Raji (cell line): Measurements from ENCODE around the gene QKI.

Experiments
- POLR2A ChIP-seq: IDR thresholded peaks from 2 replicates; pipeline ENCODE4 v1.6.1; 2011; ENCODE audit warnings: low read depth, low read length, control low read depth; ENCODE audit not compliant: insufficient read depth

The QKI gene

DNA sequence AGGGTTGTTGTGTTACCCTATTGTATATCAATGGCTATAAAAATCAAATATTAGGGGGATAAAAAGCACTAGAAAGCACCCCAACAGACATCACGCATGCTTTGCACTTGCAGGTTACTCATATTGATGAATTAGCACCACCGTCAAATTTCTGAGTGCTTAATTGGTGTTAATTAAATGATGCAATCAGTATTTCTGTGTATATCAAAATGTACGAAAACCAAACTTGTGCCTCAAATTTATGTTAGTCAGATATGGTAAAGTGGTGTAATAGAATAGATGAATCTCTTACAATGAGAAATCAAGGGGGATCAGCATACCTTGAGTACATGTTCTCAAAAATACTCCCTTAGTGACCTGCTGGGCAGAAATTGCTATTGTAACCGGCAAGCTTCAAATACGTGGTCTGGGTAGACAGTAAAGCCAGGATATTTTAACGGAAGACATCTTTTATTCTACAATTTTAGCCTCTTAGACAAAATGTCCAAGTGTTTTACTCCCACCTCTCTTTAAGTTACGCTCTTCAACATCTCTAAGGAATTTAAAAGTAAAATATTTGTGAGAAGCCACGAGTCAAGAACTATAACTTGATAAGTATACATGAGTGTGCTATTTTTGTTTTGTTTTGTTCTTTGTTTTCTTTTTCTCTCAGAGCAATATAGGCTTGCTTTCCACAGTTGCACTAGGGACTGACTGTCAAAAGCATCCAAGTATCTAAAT, 166.0 kb downstream of the QKI start:
- TF ChIP-seq POLR2A: no peak

DNA sequence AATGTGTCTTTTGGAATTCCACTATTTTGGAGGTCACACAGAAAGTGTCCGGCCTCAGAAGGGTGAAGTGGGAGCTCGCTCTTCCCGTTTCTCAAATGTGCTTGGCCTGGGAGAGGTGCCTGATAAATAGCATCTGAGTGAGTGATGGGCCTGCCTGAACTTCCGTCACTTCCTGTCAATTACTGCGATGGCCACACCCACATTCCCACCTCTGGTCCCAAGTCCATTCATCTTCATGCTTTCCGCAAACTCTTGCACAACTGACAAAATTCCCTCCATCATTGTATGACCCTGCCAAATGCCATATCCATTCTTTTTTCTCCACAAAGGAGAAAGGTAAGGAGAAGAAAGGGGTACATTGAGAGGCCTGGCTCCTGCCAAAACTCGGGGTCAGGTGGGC, 169.0 kb downstream of the QKI start:
- no peak for TF ChIP-seq POLR2A

DNA sequence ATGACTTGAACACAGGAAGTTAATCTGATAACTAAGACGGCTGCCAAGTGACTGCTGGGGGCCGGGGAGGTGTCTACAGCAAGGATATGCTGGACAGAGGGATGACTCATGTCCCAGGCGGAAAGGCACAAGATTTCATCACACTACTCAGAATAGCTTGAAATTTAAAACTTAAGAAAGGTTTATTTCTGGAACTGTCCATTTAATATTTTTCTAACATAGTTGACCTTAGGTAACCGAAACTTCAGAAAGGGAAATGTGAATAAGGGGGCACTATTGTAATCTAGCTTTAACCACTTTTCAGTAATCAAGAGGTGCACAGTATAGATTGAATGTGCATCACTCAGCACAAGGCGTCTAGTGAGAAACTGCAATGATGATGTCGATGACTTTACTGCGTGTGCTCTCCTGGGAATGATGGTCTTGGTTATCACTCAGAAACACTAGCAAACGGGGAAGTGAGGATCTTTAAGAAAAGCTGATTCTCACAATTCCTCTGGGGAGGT, 171.5 kb downstream of the QKI start:
- no peak for TF ChIP-seq POLR2A

DNA sequence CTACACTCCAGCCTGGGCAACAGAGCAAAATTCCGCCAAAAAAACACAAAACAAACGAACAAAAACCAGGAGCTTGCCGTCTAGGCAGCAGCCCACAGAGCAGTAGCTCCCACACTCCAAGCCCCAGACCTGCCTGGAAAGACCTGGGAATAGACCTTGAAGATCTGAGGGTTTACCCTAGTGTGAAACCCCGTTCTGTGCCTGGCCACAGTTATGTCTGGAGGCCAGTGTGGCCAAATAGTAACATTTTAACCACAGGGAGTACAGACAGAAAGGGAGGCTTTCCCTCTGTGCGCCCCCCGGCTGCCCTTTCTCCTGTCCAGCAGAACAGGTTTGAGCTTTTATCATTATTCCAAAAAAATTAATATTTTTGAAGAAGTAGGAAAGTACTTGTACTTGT, 172.4 kb downstream of the QKI start:
- TF ChIP-seq POLR2A: no peak

DNA sequence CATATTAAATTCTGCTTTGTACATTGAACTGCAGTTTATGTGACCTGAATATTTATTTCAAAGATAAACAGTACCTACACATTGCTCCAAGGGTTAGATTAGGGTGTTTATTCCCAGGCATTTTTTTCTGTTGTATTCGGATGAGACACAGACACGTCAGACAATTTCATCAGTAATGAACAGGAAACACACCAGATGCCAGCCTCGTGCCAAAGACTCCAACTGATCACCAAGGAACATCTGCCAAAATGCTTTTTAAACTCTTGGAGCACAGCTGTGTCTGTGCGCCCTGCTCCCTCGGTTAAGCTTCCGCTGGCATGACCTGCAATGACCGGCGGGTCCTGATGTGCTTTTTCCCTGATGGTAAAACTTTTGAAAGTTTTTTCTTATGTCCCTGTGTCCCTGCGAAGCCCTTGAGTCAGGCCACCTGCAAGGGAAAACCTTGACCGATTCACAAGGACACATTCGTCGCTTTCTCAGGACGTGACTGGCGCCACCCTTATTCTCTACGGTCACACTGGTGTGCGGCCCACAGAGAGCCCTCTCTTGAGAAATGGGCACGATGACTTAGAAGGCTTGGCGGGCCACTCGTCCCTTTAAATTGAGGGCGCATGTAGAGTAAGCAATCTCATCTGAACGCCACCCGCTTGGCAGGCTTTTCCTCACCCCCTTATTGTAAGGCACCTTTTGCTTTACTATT, 173.9 kb downstream of the QKI start:
- TF ChIP-seq POLR2A: no peak

DNA sequence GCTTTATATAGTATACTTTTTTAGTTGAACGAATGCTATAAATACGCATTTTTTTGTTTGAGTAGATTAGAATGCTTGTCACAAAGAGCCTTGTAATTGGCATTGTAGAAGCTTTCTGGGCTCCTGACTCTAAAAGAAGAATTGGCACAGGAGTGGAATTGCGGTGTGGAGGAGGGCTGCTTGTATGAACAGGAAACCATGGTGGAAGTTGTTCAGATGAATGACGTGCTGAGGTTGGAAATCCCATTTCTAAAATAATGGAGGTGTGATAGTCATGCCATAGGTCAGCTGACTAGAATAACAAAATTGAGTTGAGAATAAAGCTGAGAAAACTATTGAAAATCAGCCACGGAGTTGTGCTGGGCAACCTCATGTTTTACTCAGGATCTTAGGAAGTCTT, 174.9 kb downstream of the QKI start:
- no peak for TF ChIP-seq POLR2A

DNA sequence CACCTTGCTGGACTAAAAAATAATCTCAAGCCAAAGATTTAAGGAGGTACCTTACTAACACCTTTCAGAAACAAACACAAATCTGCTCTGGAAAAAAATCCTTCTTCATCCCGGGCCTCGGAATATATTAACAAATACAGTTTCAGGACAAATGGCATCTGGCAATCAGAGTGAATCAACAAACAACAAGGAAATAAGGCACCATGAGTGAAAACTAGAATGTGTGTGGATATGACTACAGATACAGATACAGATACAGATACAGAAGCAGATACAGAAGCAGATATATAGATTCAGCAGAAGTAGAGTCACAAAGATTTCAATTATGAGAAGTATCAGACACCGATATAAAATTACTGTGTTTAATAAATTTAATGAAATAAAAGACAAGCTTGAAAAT, 178.4 kb downstream of the QKI start:
- TF ChIP-seq POLR2A: no peak

DNA sequence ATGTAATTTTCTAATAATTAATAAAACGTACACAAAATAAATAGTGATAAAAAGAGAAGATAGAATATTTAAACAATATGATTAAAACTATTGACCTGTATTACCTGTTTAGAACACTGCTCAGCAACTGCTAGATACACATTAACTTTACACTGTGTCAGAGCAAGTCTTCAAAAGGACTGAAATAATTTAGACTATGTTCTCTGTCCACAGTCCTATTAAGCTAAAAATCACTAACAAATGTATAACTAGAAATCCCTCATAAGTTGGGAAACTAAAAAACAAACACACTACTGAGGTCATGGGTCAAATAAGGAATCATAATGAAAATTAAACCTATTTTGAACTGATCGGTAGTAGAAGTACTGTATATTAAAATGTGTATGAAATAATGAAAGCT, 181.7 kb downstream of the QKI start:
- TF ChIP-seq POLR2A: no peak

DNA sequence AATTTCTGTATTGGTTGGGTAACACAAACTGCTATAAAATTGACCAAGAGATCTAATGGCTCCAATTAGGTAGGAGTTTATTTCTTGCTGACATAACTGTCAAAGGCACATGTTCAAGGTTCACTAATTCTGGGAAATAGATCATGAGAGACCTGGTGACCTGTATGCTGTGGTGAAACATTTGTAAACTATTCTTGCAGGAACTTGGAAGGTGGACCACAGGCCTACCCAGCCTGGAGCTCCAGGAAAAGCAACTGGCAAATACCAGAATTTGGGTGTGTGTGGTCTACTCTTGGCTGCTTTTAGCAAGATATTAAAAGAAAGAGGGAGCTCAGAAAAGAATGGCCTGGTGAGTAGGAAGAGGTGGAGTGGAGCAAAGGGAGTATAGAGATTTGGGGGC, 184.6 kb downstream of the QKI start:
- no peak for TF ChIP-seq POLR2A

DNA sequence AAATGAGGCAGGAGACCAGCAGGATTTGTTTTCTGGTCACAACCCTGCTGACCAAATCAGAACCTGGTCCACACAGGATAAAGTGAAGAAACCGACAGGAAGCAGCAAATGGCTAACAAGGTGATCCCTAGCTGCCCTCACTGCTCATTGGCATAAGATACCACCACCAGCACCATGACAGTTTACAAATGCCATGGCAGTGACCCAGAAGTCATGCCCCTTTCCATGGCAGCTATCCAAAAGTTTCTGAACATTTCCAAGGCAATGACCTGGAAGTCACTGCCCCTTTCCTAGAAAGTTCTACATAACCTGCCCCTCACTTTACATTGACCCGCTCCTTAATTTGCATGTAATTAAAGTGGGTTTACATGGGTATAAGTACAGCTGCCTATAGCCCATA, 185.2 kb downstream of the QKI start:
- no peak for TF ChIP-seq POLR2A

DNA sequence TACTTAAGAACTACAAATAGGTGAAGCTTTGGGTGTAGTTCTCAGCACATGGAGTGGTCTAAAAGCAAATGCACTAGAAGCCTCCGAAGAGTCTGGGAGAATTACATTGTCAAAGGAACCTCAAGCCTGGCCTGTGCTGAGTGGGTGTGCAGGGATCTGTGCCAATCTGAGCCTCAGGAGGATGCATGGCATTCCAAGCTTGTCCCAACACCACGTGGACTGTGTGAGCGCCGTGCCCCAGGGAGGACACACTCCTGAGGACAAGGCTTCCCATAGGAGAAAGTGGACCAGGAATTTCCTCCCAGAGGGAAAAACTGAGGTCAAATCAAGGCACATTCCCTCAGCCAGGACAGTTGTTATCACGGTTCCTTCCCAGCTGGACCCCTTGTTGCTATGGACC, 185.8 kb downstream of the QKI start:
- no peak for TF ChIP-seq POLR2A

DNA sequence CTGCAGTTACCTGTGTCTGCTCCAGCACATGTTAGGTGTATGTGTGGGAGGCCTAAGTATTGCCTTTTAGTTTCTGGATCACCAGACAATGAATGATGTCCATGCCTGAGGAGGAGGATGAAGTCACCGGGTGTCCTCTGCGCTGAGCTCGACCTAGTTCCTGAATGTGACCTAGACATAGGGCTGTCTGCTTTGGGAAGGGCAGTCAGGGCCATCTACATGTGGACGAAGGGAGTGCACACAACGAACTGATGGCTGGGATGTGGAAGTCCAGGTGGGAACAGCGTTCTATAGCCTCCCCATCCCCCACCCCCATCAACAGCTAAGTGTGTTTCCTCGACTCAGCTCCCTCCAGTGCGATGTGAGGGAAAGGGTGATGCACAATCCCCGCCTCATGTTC, 186.3 kb downstream of the QKI start:
- no peak for TF ChIP-seq POLR2A

DNA sequence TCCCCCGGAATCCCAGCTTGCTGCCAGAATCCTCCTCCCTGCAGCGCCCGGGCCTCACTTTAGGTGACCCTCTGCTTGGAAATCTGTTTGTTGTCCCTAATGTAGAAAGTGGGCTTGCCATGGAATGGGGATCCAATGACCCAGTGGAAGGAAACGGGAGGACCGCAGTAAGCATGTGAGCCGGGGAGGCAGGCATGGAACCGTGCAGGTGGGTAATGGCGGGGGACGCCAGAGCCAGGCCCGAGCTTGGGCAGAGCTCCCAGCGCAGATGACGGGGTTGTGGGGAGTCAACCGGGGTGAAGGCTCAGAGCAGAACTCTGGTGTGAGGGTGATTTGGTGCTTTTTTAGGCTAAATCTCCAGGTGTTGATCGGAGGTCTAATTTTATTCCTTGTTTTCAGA, 188.3 kb downstream of the QKI start:
- TF ChIP-seq POLR2A: no peak

DNA sequence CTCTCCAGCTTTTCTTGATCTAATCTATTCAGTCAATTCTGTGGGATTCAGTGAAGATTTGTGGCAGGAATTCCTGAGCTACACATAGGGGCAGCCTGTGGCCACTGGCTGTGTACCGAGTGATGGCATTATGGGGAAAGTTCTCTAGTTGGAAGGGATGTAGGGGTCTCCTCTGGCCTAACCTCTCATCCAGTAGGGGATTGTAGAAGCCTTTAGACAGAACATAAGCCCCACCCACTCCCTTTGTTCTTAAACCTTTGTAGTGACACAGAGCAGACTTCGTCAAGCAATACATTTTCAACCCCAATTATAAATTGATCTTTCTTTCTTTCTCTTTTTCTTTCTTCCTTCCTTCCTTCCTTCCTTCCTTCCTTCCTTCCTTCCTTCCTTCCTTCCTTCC, 188.9 kb downstream of the QKI start:
- no peak for TF ChIP-seq POLR2A

DNA sequence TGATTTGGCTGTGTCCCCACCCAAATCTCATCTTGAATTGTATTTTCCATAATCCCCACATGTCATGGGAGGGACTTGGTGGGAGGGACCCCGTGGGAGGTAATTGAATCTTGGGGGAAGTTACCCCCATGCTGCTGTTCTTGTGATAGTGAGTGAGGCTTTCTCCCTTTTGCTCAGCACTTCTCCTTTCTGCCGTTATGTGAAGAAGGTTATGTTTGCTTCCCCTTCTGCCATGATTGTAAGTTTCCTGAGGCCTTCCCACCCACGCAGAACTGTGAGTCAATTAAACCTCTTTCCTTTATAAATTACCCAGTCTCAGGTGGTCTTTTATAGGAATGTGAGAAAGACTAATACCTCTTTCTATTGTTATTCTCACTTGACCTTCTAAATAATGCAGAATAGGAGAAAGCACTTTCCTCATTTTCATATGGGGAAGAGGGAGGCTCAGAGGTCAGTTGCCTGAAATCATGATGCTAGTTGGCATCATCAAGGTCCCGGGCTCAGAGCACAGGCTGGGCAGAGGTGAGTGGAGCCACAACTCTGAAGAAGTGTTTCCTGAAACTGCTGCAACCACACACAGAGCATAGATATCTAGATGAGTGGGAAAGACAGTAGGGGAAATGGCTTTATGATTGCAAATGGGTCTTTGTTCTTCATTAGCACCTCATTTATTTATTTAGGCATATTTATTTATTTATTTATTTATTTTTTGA, 191.0 kb downstream of the QKI start:
- no peak for TF ChIP-seq POLR2A

DNA sequence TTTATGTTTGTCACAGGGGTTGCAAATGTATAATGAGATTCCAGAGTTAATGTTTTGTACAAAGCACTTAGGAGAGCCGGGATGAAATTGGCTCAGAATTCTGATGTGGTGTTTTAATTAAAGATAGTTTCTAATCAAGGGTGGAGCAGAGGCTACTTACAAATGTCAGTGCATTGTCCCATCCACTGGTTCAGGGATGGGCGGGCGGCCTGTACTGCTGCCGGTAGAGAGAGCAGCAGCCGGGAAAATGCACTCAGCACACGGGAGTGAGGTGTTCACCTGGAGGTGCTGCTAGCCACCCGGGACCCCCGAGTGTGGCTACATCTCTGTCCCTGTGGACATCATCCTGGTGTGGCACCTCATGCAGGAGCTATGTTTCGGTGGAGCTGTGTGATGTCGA, 193.3 kb downstream of the QKI start:
- no peak for TF ChIP-seq POLR2A
